ENCODE data around the gene ALKBH6. TPM values are rescaled to one million over a fixed set of nuclear protein-coding genes. Genes with fewer than 3 reads are reported as not detected.

ALKBH6 gene
- total RNA-seq, 4 donors from 2014 or later = 11.9 to 37.9 (median 25.0) TPM

- WGBS, 2 donors = 76 to 78% methylated on average over 8 of the region's 8 CpGs
- intact Hi-C loops (cut with DNase I; ENCODE audit: low total_unique reads) = no loop called here
- H3K4me3 ChIP-seq (ENCODE audit: low read depth, poor library complexity, severe bottlenecking) = no peak overlapping the region
- no peak for DNase-seq (ENCODE audit: low spot score in 2 of 2)
- TF ChIP-seq POLR2A (IDR thresholded peaks at IDR 0.05) (no peak), CTCF (IDR thresholded peaks at IDR 0.05) (no peak)
Observed at GRCh38 chr19:35992907-35993765, 20.9 kb downstream of the ALKBH6 start.

DNA sequence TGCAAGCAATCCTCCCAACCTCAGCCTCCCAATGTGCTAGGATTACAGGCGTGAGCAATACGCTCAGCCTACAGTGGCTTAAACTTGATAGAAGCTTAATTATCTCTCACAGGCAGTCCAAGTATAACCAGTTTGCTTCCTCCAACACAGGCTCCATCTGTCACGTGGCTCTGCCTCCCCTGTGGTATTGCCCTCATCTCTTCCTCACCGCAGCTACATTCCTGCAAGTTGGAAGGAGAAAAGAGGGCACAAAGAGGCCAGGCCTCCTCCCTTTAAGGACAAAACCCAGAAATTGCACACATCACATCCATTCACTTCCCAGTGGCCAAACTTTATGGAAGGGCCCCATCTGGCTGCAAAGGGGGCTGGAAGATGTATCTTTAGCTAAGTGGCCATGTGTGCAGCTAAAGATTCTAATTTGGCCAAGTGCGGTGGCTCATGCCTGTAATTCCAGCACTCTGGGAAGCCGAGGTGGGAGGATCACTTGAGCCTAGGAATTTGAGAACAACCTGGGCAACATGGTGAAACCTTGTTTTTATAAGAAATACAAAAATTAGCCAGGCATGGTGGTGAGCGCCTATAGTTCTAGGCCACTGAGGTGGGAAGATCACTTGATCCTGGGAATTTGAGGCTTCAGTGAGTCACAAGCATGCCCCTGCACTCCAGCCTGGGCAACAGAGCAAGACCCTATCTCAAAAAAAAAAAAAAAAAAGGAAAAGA is 22.1 kb downstream of the ALKBH6 start:
- TF ChIP-seq CTCF (IDR thresholded peaks at IDR 0.05) (no peak), POLR2A (IDR thresholded peaks at IDR 0.05) (no peak)
- intact Hi-C loops (cut with DNase I; ENCODE audit: low total_unique reads) = no loop called here
- H3K4me3 ChIP-seq (ENCODE audit: low read depth, poor library complexity, severe bottlenecking) = no peak overlapping the region
- 77 to 78% methylated on average over 7 of the region's 7 CpGs for WGBS, 2 donors
- DNase-seq (ENCODE audit: low spot score in 2 of 2) = no peak

- TF ChIP-seq CTCF (IDR thresholded peaks at IDR 0.05) = no peak
- TF ChIP-seq POLR2A (IDR thresholded peaks at IDR 0.05) = no peak
- DNase-seq (ENCODE audit: low spot score in 2 of 2) = no peak
- intact Hi-C loops (cut with DNase I; ENCODE audit: low total_unique reads) = no loop called here
- WGBS, 2 donors = 78 to 82% methylated on average over 10 of the region's 10 CpGs
- no peak overlapping the region for H3K4me3 ChIP-seq (ENCODE audit: low read depth, poor library complexity, severe bottlenecking)
Observed at GRCh38 chr19:35990771-35991730, 23.0 kb downstream of the ALKBH6 start.

DNA sequence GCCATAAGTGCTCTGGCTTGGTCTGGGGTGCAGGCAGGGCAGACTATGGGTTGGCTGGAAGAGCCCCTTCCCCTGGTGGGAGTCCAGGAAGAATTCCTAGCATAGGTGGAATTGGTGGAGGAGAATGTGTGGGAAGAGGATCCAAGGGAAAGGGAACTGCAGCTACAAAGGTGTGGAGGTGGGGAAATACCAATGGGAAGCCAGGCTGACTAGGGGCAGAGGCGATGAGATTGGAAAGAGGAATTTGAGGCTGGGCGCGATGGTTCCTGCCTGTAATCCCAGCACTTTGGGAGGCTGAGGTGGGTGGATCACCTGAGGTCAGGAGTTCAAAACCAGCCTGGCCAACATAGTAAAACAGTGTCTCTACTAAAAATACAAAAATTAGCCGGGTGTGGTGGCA is 23.9 kb downstream of the ALKBH6 start:
- 87 to 89% methylated on average over 4 of the region's 4 CpGs for whole genome bisulfite sequencing, 2 donors
- no peak overlapping the region for H3K4me3 ChIP-seq (ENCODE audit: low read depth, poor library complexity, severe bottlenecking)
- no peak for DNase-seq (ENCODE audit: low spot score in 2 of 2)
- TF ChIP-seq POLR2A (IDR thresholded peaks at IDR 0.05) (no peak), CTCF (IDR thresholded peaks at IDR 0.05) (no peak)
- intact Hi-C loops (cut with DNase I; ENCODE audit: low total_unique reads) = no loop called here

DNA sequence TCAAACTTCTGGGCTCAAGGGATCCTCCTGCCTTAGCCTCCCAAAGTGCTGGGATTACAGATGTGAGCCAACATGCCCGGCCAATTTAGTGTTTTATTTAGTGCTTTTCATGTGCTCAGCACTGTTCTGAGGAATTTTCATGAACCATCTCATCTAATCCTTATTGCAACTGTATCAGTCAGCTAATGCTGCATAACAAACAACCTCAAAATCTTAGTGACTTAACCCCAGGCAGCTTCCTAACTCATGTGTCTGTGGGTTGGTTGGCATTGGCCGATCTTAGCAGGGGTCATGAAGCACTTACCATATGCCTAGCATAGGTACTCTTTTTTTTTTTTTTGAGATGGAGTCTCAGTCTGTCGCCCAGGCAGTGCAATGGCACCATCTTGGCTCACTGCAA is 25.2 kb downstream of the ALKBH6 start:
- no peak overlapping the region for H3K4me3 ChIP-seq (ENCODE audit: low read depth, poor library complexity, severe bottlenecking)
- no peak for TF ChIP-seq CTCF (IDR thresholded peaks at IDR 0.05)
- no peak for DNase-seq (ENCODE audit: low spot score in 2 of 2)
- intact Hi-C loops (cut with DNase I; ENCODE audit: low total_unique reads) = no loop called here
- 83 to 88% methylated on average over 3 of the region's 3 CpGs for WGBS, 2 donors

All from lower leg skin (tissue), 4 donors.